ENCODE measurements around the gene ISM1.

DNA sequence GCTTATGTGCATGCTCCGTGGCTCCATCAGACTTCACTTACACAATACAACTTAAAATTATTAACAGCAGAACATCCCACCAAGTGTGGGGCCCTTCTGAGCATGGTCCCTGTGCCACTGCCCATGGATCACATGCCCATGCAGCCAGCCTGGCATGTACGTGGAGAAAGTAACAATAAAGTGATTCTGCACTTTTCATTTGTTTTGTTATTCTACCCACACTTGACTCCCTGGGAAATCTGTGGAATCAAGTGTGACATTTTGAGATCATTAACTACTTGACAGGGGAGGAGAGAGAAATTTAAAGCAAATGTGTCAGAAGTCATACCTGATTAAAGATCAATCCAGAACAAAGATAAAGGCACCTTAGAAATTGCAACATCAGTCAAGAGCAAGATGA is 112.0 kb downstream of the ISM1 start:
- TF ChIP-seq, protein P1, sequence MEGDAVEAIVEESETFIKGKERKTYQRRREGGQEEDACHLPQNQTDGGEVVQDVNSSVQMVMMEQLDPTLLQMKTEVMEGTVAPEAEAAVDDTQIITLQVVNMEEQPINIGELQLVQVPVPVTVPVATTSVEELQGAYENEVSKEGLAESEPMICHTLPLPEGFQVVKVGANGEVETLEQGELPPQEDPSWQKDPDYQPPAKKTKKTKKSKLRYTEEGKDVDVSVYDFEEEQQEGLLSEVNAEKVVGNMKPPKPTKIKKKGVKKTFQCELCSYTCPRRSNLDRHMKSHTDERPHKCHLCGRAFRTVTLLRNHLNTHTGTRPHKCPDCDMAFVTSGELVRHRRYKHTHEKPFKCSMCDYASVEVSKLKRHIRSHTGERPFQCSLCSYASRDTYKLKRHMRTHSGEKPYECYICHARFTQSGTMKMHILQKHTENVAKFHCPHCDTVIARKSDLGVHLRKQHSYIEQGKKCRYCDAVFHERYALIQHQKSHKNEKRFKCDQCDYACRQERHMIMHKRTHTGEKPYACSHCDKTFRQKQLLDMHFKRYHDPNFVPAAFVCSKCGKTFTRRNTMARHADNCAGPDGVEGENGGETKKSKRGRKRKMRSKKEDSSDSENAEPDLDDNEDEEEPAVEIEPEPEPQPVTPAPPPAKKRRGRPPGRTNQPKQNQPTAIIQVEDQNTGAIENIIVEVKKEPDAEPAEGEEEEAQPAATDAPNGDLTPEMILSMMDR (IDR thresholded peaks at IDR 0.05) = no peak
- TF ChIP-seq POLR2A (IDR thresholded peaks at IDR 0.05) = no peak
